GM12878 (cell line): ENCODE data around the gene L3HYPDH. TPM values are rescaled to one million over a fixed set of nuclear protein-coding genes. Genes with fewer than 3 reads are reported as not detected.

Experiments used
- ATAC-seq: fragments of 200-7000 bp; cut with Tn5 transposase; 3 replicates; pipeline ENCODE4 v1.9.1; 2020; ENCODE audit warnings: mild to moderate bottlenecking, moderate library complexity
- BruUV-seq: library from RNA; stranded (reverse); fragments of 400-500 nt; replicated peaks from 2 replicates; lab custom pipeline; 2021; lab: Mats Ljungman, UMichigan
- CTCF ChIA-PET: fragments of 300-600 bp; sonication (Branson Sonifier 250); formaldehyde crosslinking; extraction: SDS; loops from one replicate; lab custom pipeline; 2021; ENCODE audit warnings: inconsistent platforms; lab: Yijun Ruan, JAX
- POLR2A ChIA-PET: fragments of 350-600 bp; formaldehyde crosslinking; extraction: SDS; loops from one replicate; lab custom pipeline; 2021; ENCODE audit warnings: inconsistent platforms; lab: Charles Lee
- RAD21 ChIA-PET: fragments of 300-600 bp; sonication (Branson Sonifier 250); formaldehyde crosslinking; loops from one replicate; lab custom pipeline; 2023; ENCODE audit warnings: antibody characterized with exemption; ENCODE audit not compliant: unreplicated experiment; lab: Charles Lee
- SMC1A ChIA-PET: fragments of 300-600 bp; sonication (Branson Sonifier 250); formaldehyde crosslinking; loops from one replicate; lab custom pipeline; 2023; ENCODE audit not compliant: unreplicated experiment, uncharacterized antibody; lab: Charles Lee
- DNase-seq: peaks from one replicate; pipeline ENCODE4 v3.0.0-alpha.2; 2011; ENCODE audit warnings: low read depth, low spot score
- FAIRE-seq: peaks from 3 replicates; lab custom pipeline; 2011; peaks lifted over from hg19 to GRCh38; lab: Jason Lieb, UNC
- H2AFZ ChIP-seq: 2 replicates; pipeline ENCODE4 v1.6.0; 2011; ENCODE audit warnings: low read depth, low read length, control low read depth; ENCODE audit not compliant: control insufficient read depth
- H3K27ac ChIP-seq: 2 replicates; pipeline ENCODE4 v1.5.1; 2011; ENCODE audit warnings: control low read depth; ENCODE audit not compliant: control insufficient read depth, insufficient read depth
- H3K27me3 ChIP-seq, 2 experiments: replicated peaks in 1 of 2; 2 replicates each; pipeline versions ENCODE4 v1.6.0 to v1.6.1; 2011; ENCODE audit warnings: low read length in 1 of 2; ENCODE audit not compliant: control insufficient read depth in 2 of 2, insufficient read depth in 2 of 2
- H3K36me3 ChIP-seq, 2 experiments: 2 replicates each; pipeline ENCODE4 v1.5.1; 2011; ENCODE audit warnings: low read length in 1 of 2; ENCODE audit not compliant: control insufficient read depth in 2 of 2, insufficient read depth in 2 of 2
- H3K4me1 ChIP-seq: 2 replicates; pipeline ENCODE4 v1.6.1; 2011; ENCODE audit warnings: mild to moderate bottlenecking, low read length, moderate library complexity, mixed read lengths; ENCODE audit not compliant: control insufficient read depth, insufficient read depth
- H3K4me2 ChIP-seq: 2 replicates; pipeline ENCODE4 v1.6.0; 2011; ENCODE audit warnings: control low read depth; ENCODE audit not compliant: control insufficient read depth, insufficient read depth
- H3K4me3 ChIP-seq: fragments of 200-600 bp; sonication (generic); 2 replicates; pipeline ENCODE4 v1.5.1; 2016
- H3K79me2 ChIP-seq: 2 replicates; pipeline ENCODE4 v1.6.0; 2011; ENCODE audit warnings: low read length; ENCODE audit not compliant: control insufficient read depth, insufficient read depth
- H3K9ac ChIP-seq: 2 replicates; pipeline ENCODE4 v1.8.0; 2011; ENCODE audit warnings: low read length, control low read depth, mixed read lengths; ENCODE audit not compliant: control insufficient read depth, insufficient read depth
- H3K9me3 ChIP-seq: replicated peaks from 3 replicates; pipeline ENCODE4 v1.5.1; 2011; ENCODE audit warnings: mild to moderate bottlenecking, low read length; ENCODE audit not compliant: control insufficient read depth, insufficient read depth
- H4K20me1 ChIP-seq: 2 replicates; pipeline ENCODE4 v1.6.0; 2011; ENCODE audit not compliant: control insufficient read depth, insufficient read depth
- ATF2 ChIP-seq: IDR thresholded peaks from 2 replicates; pipeline ENCODE4 v1.6.1; 2012; ENCODE audit warnings: low read length, inconsistent platforms
- CBFB ChIP-seq: IDR thresholded peaks from 2 replicates; pipeline ENCODE4 v1.6.1; 2016; ENCODE audit warnings: antibody characterized with exemption, low read depth
- CREB1 ChIP-seq: IDR thresholded peaks from 2 replicates; pipeline ENCODE4 v1.6.1; 2012; ENCODE audit warnings: low read depth, mild to moderate bottlenecking, inconsistent platforms
- EP300 ChIP-seq, 2 experiments: fragments of 150-350 bp in 1 of 2; IDR thresholded peaks; 2 replicates each; pipeline ENCODE4 v1.6.1; 2011 to 2012; ENCODE audit warnings: low read depth in 2 of 2, low read length in 2 of 2, borderline replicate concordance in 1 of 2, improper control_type of control experiment in 1 of 2, inconsistent platforms in 1 of 2; ENCODE audit not compliant: control insufficient read depth in 1 of 2
- EZH2 ChIP-seq: IDR thresholded peaks from 2 replicates; pipeline ENCODE4 v1.6.1; 2012; ENCODE audit warnings: low read depth, mild to moderate bottlenecking, control low read depth, inconsistent platforms, low read length, borderline replicate concordance; ENCODE audit not compliant: control insufficient read depth
- GATAD2B ChIP-seq: fragments of 450-650 bp; conservative IDR thresholded peaks from 2 replicates; pipeline ENCODE4 v1.6.1; 2017; ENCODE audit warnings: low read depth, mild to moderate bottlenecking, moderate library complexity
- KLF5 ChIP-seq: fragments of 450-650 bp; IDR thresholded peaks from 2 replicates; pipeline ENCODE4 v1.6.1; 2014; ENCODE audit warnings: mild to moderate bottlenecking; ENCODE audit not compliant: partially characterized antibody
- MEF2B ChIP-seq: fragments of 450-650 bp; IDR thresholded peaks from 2 replicates; pipeline ENCODE4 v1.6.1; 2018; ENCODE audit warnings: mild to moderate bottlenecking, moderate library complexity; ENCODE audit not compliant: partially characterized antibody, poor library complexity, severe bottlenecking
- MYC ChIP-seq: IDR thresholded peaks from 2 replicates; pipeline ENCODE4 v1.6.1; 2011; ENCODE audit warnings: mild to moderate bottlenecking, low read length, moderate library complexity, inconsistent platforms; ENCODE audit not compliant: insufficient read depth, insufficient replicate concordance, insufficient read length, severe bottlenecking
- NFXL1 ChIP-seq: fragments of 450-650 bp; IDR thresholded peaks from 2 replicates; pipeline ENCODE4 v1.6.1; 2017; ENCODE audit warnings: antibody characterized with exemption, mild to moderate bottlenecking, borderline replicate concordance
- NR2C2 ChIP-seq: IDR thresholded peaks from 2 replicates; pipeline ENCODE4 v1.6.1; 2011; ENCODE audit warnings: borderline replicate concordance, low read depth; ENCODE audit not compliant: control insufficient read depth, insufficient read length
- POU2F2 ChIP-seq: IDR thresholded peaks from 3 replicates; pipeline ENCODE4 v1.6.1; 2011; ENCODE audit warnings: low read depth, mild to moderate bottlenecking, low read length, borderline replicate concordance
- SIN3A ChIP-seq: IDR thresholded peaks from 2 replicates; pipeline ENCODE4 v1.6.1; 2012; ENCODE audit warnings: low read depth, low read length, improper control_type of control experiment
- SKIL ChIP-seq: fragments of 450-650 bp; IDR thresholded peaks from 2 replicates; pipeline ENCODE4 v1.6.1; 2017; ENCODE audit warnings: mild to moderate bottlenecking, low read depth, inconsistent platforms; ENCODE audit not compliant: poor library complexity, severe bottlenecking
- SMAD5 ChIP-seq: IDR thresholded peaks from 2 replicates; pipeline ENCODE4 v1.6.1; 2016; ENCODE audit warnings: antibody characterized with exemption, low read depth
- SREBF2 ChIP-seq: IDR thresholded peaks from 2 replicates; pipeline ENCODE4 v1.6.1; 2012; ENCODE audit warnings: mild to moderate bottlenecking, low read length
- SUPT20H ChIP-seq: IDR thresholded peaks from 2 replicates; pipeline ENCODE4 v1.6.1; 2011; ENCODE audit warnings: low read depth, mild to moderate bottlenecking, low read length, moderate library complexity, borderline replicate concordance; ENCODE audit not compliant: control insufficient read depth
- ZNF207 ChIP-seq: fragments of 450-650 bp; IDR thresholded peaks from 2 replicates; pipeline ENCODE4 v1.6.1; 2014; ENCODE audit warnings: antibody characterized with exemption, mild to moderate bottlenecking, borderline replicate concordance
- ZNF217 ChIP-seq: fragments of 450-650 bp; IDR thresholded peaks from 2 replicates; pipeline ENCODE4 v1.6.1; 2017; ENCODE audit warnings: antibody characterized with exemption, mild to moderate bottlenecking
- ZNF622 ChIP-seq: fragments of 450-650 bp; IDR thresholded peaks from 2 replicates; pipeline ENCODE4 v1.6.1; 2017; ENCODE audit warnings: mild to moderate bottlenecking, inconsistent platforms
- WGBS: methylation state at CpG from one replicate; pipeline ENCODE4 v1.1.6; 2016; ENCODE audit warnings: low lambda C conversion rate; ENCODE audit not compliant: insufficient replicate concordance, insufficient coverage; ENCODE audit errors: missing lambda C conversion rate; 5-methylcytosine and 5-hydroxymethylcytosine counted together
- in situ Hi-C: fragments of 300-500 bp; cut with MboI; formaldehyde crosslinking; loops from 9 replicates; pipeline ENCODE4 v1.14.3; 2018; ENCODE audit warnings: mixed read lengths
- intact Hi-C: fragments of 100-400 bp; cut with micrococcal nuclease; formaldehyde crosslinking; loops from one replicate; pipeline ENCODE4 v1.14.2; 2022; ENCODE audit not compliant: unreplicated experiment
- polyA plus RNA-seq, 11 experiments: library from polyadenylated mRNA; depleted of rRNA in 4 of 11; unstranded in 6 of 11; stranded (reverse) in 5 of 11; fragments of >200 nt; fragmentation: Nextera tagmentation in 4 of 11; fragmentation: Illumina TruSeq in 1 of 11; extraction: Ambion mirVana in 4 of 11; extraction: Trizol in 1 of 11; gene quantifications; 1 replicate in 1 of 11; 2 replicates in 10 of 11; pipeline versions ENCODE4 v1.2.1 to v1.2.3, GENCODE V29; 2011 to 2016; ENCODE audit warnings: inconsistent platforms in 2 of 11, missing spikeins in 2 of 11, low read depth in 1 of 11
- total RNA-seq, 4 experiments: library from RNA; depleted of rRNA in 3 of 4; stranded (reverse); fragments of >200 nt in 3 of 4; fragmentation: Illumina TruSeq in 1 of 4; extraction: Trizol in 1 of 4; gene quantifications; 2 replicates each; pipeline versions ENCODE4 v1.2.1 to v1.2.3, GENCODE V29; 2013 to 2021

Gene L3HYPDH
- total and polyA plus RNA-seq, 10 of the 15 experiments (the other 5 are each of a cell fraction or from before 2014, with no cell fraction given) = 11.5 to 27.8 (median 15.8) TPM

GRCh38 chr14:59510966-59511365, 26.8 kb upstream of the L3HYPDH start:
- ATAC-seq = no peak
- Histone ChIP-seq H3K9ac (no peak overlapping the region), H3K4me3 (no peak overlapping the region), H3K27me3 (no peaks in the 10 kb centered on the region), H3K36me3 (no peaks in the 10 kb centered on the region), H3K9me3 (no peaks in the 10 kb centered on the region), H2AFZ (no peak overlapping the region), H3K79me2 (no peaks in the 10 kb centered on the region), H4K20me1 (no peaks in the 10 kb centered on the region), H3K27ac (no peak overlapping the region), H3K4me1 (no peaks in the 10 kb centered on the region), H3K4me2 (no peak overlapping the region)
- ChIA-PET CTCF (interaction anchor here (1.0 to 12.6 kb wide), 7 partner anchors 9 to 68 kb away, joined by 3 to 147 read pairs (median 3); partner anchors contain the start of gene CCDC175), POLR2A (no interaction called here), SMC1A (interaction anchor here (1.1 to 1.3 kb wide), 3 partner anchors 8 to 66 kb away, joined by 4 to 6 read pairs (median 4); partner anchors contain the start of gene CCDC175), RAD21 (interaction anchor here (1.1 to 2.4 kb wide), 2 partner anchors 60 to 66 kb away, joined by 3 to 13 read pairs; partner anchors contain the start of gene CCDC175)
- DNase-seq = no peak
- 11% methylated on average over 3 of the region's 3 CpGs for WGBS
- BruUV-seq = no TSS peak
- in situ Hi-C loops (no loop called here), intact Hi-C loops (no loop called here)
- no peak for FAIRE-seq
- no peak for TF ChIP-seq SIN3A
- TF ChIP-seq KLF5 = no peak
- TF ChIP-seq ATF2 = no peak
- no peak for TF ChIP-seq MEF2B
- no peak for TF ChIP-seq ZNF207
- no peak for TF ChIP-seq CBFB
- no peak for TF ChIP-seq NR2C2
- no peak for TF ChIP-seq EP300 (IDR thresholded peaks at IDR 0.05; ENCODE audit: borderline replicate concordance in 1 of 2, control insufficient read depth in 1 of 2, low read depth in 2 of 2, low read length in 2 of 2)
- no peak for TF ChIP-seq ZNF622
- TF ChIP-seq EZH2 = no peak
- no peak for TF ChIP-seq SUPT20H
- no peak for TF ChIP-seq POU2F2
- TF ChIP-seq ZNF217 = no peak
- TF ChIP-seq SKIL = no peak
- TF ChIP-seq SMAD5 = no peak
- no peak for TF ChIP-seq MYC
- TF ChIP-seq GATAD2B = no peak
- no peak for TF ChIP-seq NFXL1
- TF ChIP-seq CREB1 = no peak
- TF ChIP-seq SREBF2 = no peak
